ENCODE measurements around the gene ROBO4. TPM values are rescaled to one million over a fixed set of nuclear protein-coding genes. Genes with fewer than 3 reads are reported as not detected.

The ROBO4 gene
- total and polyA plus RNA-seq, 4 donors, result 2.4 to 41.9 (median 11.2) TPM

DNA sequence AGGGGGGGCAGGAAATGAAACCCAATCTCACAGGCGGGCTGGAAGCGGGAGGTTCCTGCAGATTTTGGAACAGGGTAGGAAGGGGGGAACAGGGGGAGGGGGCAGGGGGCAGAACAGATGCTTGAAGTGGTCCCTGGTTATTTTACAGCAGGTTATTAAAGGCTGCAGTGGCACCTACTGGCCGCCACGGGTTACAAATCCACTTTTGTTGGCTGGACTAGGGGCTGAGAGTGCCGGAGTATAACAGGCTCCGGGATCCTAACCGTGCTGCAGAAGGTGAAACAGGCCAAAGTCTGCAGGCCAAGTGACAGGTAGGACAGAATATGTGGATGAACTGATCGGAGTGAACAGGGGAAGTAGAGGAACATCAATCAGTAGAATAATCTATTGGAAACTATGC is 30.0 kb downstream of the ROBO4 start:
- intact Hi-C loops (cut with DNase I), result no loop called here

GRCh38 chr11:124865902-124866851 is 31.5 kb downstream of the ROBO4 start:
- H3K27me3 ChIP-seq (ENCODE audit: control insufficient read depth in 1 of 2, insufficient read depth in 2 of 2, low read length in 1 of 2), result no peaks in the 10 kb centered on the region
- intact Hi-C loops (cut with DNase I), result no loop called here
- H3K9me3 ChIP-seq (ENCODE audit: control insufficient read depth, low read length), result no peaks in the 10 kb centered on the region
- no peak overlapping the region for H3K4me3 ChIP-seq (ENCODE audit: low read length in 2 of 2)
- WGBS, 2 donors, result 1 to 2% methylated on average over 62 of the region's 62 CpGs
- ATAC-seq (ENCODE audit: low FRiP score) (peak; percentile 31), DNase-seq (peak in 1 of 2 donors; percentile 87)
- H3K4me1 ChIP-seq (ENCODE audit: control insufficient read depth in 1 of 2, insufficient read depth in 2 of 2, low read length in 2 of 2), result no peaks in the 10 kb centered on the region
- H3K27ac ChIP-seq (ENCODE audit: low read depth in 1 of 2, low read length in 2 of 2), result no peak overlapping the region
- no peaks in the 10 kb centered on the region for H3K36me3 ChIP-seq (ENCODE audit: control insufficient read depth in 1 of 2, insufficient read depth in 2 of 2, low read length in 1 of 2)

More for the DNA sequence above, 30.0 kb downstream of the ROBO4 start:
- no peak for DNase-seq
- Histone ChIP-seq H3K36me3 (ENCODE audit: control insufficient read depth in 1 of 2, insufficient read depth in 2 of 2, low read length in 1 of 2) (no peaks in the 10 kb centered on the region), H3K27me3 (ENCODE audit: control insufficient read depth in 1 of 2, insufficient read depth in 2 of 2, low read length in 1 of 2) (no peaks in the 10 kb centered on the region), H3K4me1 (ENCODE audit: control insufficient read depth in 1 of 2, insufficient read depth in 2 of 2, low read length in 2 of 2) (no peaks in the 10 kb centered on the region), H3K27ac (ENCODE audit: low read depth in 1 of 2, low read length in 2 of 2) (no peak overlapping the region), H3K4me3 (ENCODE audit: low read length in 2 of 2) (no peak overlapping the region), H3K9me3 (ENCODE audit: control insufficient read depth, low read length) (no peaks in the 10 kb centered on the region)
- ATAC-seq (ENCODE audit: low FRiP score), result peak; percentile 28
- 3 to 4% methylated on average over 8 of the region's 8 CpGs for WGBS, 2 donors

- H3K27ac ChIP-seq (ENCODE audit: low read depth in 1 of 2, low read length in 2 of 2), result no peak within 1 kb of the TSS
- ATAC-seq (ENCODE audit: low FRiP score) (no peak), DNase-seq (no peak)
- intact Hi-C loops (cut with DNase I), result no loop called here
- H3K36me3 ChIP-seq (ENCODE audit: control insufficient read depth in 1 of 2, insufficient read depth in 2 of 2, low read length in 1 of 2), result no peaks in the 10 kb centered on the region
- no peaks in the 10 kb centered on the region for H3K4me1 ChIP-seq (ENCODE audit: control insufficient read depth in 1 of 2, insufficient read depth in 2 of 2, low read length in 2 of 2)
- no peak within 1 kb of the TSS for H3K4me3 ChIP-seq (ENCODE audit: low read length in 2 of 2)
- no peaks in the 10 kb centered on the region for H3K27me3 ChIP-seq (ENCODE audit: control insufficient read depth in 1 of 2, insufficient read depth in 2 of 2, low read length in 1 of 2)
- WGBS, 2 donors, result 1% methylated on average over 53 of the region's 53 CpGs
- H3K9me3 ChIP-seq (ENCODE audit: control insufficient read depth, low read length), result no peaks in the 10 kb centered on the region
Measured at GRCh38 chr11:124865181-124865901, 32.3 kb downstream of the ROBO4 start, which contains the start of gene ROBO3. TSS of gene ROBO3 (plus strand) at chr11:124865432. CDS start at chr11:124865578, 146 bp downstream.

GRCh38 chr11:124864892-124865180 is 32.8 kb downstream of the ROBO4 start:
- no peak overlapping the region for H3K27ac ChIP-seq (ENCODE audit: low read depth in 1 of 2, low read length in 2 of 2)
- no peaks in the 10 kb centered on the region for H3K4me1 ChIP-seq (ENCODE audit: control insufficient read depth in 1 of 2, insufficient read depth in 2 of 2, low read length in 2 of 2)
- H3K9me3 ChIP-seq (ENCODE audit: control insufficient read depth, low read length), result no peaks in the 10 kb centered on the region
- intact Hi-C loops (cut with DNase I), result no loop called here
- no peaks in the 10 kb centered on the region for H3K36me3 ChIP-seq (ENCODE audit: control insufficient read depth in 1 of 2, insufficient read depth in 2 of 2, low read length in 1 of 2)
- H3K4me3 ChIP-seq (ENCODE audit: low read length in 2 of 2), result no peak overlapping the region
- DNase-seq (no peak), ATAC-seq (ENCODE audit: low FRiP score) (no peak)
- no peaks in the 10 kb centered on the region for H3K27me3 ChIP-seq (ENCODE audit: control insufficient read depth in 1 of 2, insufficient read depth in 2 of 2, low read length in 1 of 2)
- WGBS, 2 donors, result 4 to 5% methylated on average over 9 of the region's 9 CpGs

DNA sequence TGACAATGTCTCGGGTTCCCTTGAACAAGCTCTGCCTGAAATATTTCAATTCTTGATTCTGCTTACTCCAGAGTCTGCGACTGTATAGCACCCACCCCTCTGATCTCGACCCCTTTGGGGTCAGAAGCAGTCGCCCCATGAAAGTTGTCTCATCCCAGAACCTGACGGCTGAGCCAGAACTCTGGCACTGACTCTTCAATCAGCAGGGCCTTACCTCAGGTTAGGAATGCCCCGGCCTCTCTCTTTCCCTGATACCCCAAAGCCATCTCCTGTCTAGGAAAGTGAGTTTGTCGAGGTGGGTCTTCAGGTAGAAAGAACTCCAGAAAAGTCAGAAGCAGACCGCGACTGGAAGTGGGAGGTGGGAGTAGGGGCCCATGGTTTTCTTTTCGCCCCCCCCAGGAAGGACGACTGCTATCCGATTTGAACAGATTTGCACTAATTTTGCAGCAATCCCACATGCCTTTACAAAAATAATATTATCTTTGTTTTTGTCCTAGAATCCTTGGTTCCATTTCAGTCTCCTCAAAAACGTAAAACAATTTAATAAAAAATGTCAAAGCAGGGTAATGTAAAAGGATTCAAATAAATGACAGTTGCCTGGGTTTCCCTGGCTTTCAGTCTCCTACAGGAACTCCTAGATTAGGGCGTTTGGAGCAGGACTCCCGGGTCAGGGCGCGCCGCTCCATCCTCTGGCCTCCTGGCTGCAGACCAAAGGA is 33.3 kb downstream of the ROBO4 start:
- no peak overlapping the region for H3K4me3 ChIP-seq (ENCODE audit: low read length in 2 of 2)
- DNase-seq (no peak), ATAC-seq (ENCODE audit: low FRiP score) (no peak)
- intact Hi-C loops (cut with DNase I), result no loop called here
- H3K27ac ChIP-seq (ENCODE audit: low read depth in 1 of 2, low read length in 2 of 2), result no peak overlapping the region
- H3K9me3 ChIP-seq (ENCODE audit: control insufficient read depth, low read length), result no peaks in the 10 kb centered on the region
- no peaks in the 10 kb centered on the region for H3K4me1 ChIP-seq (ENCODE audit: control insufficient read depth in 1 of 2, insufficient read depth in 2 of 2, low read length in 2 of 2)
- WGBS, 2 donors, result 10% methylated on average over 18 of the region's 18 CpGs
- H3K27me3 ChIP-seq (ENCODE audit: control insufficient read depth in 1 of 2, insufficient read depth in 2 of 2, low read length in 1 of 2), result no peaks in the 10 kb centered on the region
- H3K36me3 ChIP-seq (ENCODE audit: control insufficient read depth in 1 of 2, insufficient read depth in 2 of 2, low read length in 1 of 2), result no peaks in the 10 kb centered on the region

GRCh38 chr11:124863826-124864165 is 33.9 kb downstream of the ROBO4 start:
- Histone ChIP-seq H3K36me3 (ENCODE audit: control insufficient read depth in 1 of 2, insufficient read depth in 2 of 2, low read length in 1 of 2) (no peaks in the 10 kb centered on the region), H3K9me3 (ENCODE audit: control insufficient read depth, low read length) (no peaks in the 10 kb centered on the region), H3K27me3 (ENCODE audit: control insufficient read depth in 1 of 2, insufficient read depth in 2 of 2, low read length in 1 of 2) (no peaks in the 10 kb centered on the region), H3K27ac (ENCODE audit: low read depth in 1 of 2, low read length in 2 of 2) (no peak overlapping the region), H3K4me1 (ENCODE audit: control insufficient read depth in 1 of 2, insufficient read depth in 2 of 2, low read length in 2 of 2) (no peaks in the 10 kb centered on the region), H3K4me3 (ENCODE audit: low read length in 2 of 2) (no peak overlapping the region)
- DNase-seq, result no peak
- WGBS, 2 donors, result 3 to 5% methylated on average over 8 to 9 of the region's 9 CpGs
- no peak for ATAC-seq (ENCODE audit: low FRiP score)
- intact Hi-C loops (cut with DNase I), result no loop called here

GRCh38 chr11:124863137-124863825 is 34.4 kb downstream of the ROBO4 start:
- intact Hi-C loops (cut with DNase I), result no loop called here
- peak; percentile 70 for ATAC-seq (ENCODE audit: low FRiP score)
- Histone ChIP-seq H3K36me3 (ENCODE audit: control insufficient read depth in 1 of 2, insufficient read depth in 2 of 2, low read length in 1 of 2) (no peaks in the 10 kb centered on the region), H3K27ac (ENCODE audit: low read depth in 1 of 2, low read length in 2 of 2) (no peak overlapping the region), H3K4me1 (ENCODE audit: control insufficient read depth in 1 of 2, insufficient read depth in 2 of 2, low read length in 2 of 2) (no peaks in the 10 kb centered on the region), H3K4me3 (ENCODE audit: low read length in 2 of 2) (peak overlapping the region in 1 of 2 donors; percentile 33), H3K27me3 (ENCODE audit: control insufficient read depth in 1 of 2, insufficient read depth in 2 of 2, low read length in 1 of 2) (no peaks in the 10 kb centered on the region), H3K9me3 (ENCODE audit: control insufficient read depth, low read length) (no peaks in the 10 kb centered on the region)
- DNase-seq, result no peak
- WGBS, 2 donors, result 1% methylated on average over 31 of the region's 31 CpGs

DNA sequence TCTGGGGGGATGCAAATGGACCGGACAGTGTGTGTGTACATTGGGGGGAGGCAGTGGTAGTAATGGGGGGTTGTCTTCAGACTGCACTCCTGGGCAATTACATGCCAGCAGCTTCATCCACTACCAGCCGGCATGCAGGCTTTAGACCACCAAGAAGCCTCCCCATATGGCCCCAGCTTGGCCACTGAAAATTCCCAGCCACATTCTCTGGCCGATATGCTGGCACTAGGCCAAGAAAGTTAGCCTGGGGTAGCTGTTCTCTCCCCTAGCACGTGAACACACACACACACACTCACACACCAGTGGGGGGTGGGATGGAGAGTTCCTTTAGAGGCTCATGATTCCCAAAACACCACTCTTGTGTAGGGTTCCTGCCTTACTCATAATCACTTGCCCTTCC is 36.0 kb downstream of the ROBO4 start:
- Histone ChIP-seq H3K4me1 (ENCODE audit: control insufficient read depth in 1 of 2, insufficient read depth in 2 of 2, low read length in 2 of 2) (no peaks in the 10 kb centered on the region), H3K27ac (ENCODE audit: low read depth in 1 of 2, low read length in 2 of 2) (no peak overlapping the region), H3K27me3 (ENCODE audit: control insufficient read depth in 1 of 2, insufficient read depth in 2 of 2, low read length in 1 of 2) (no peaks in the 10 kb centered on the region), H3K9me3 (ENCODE audit: control insufficient read depth, low read length) (no peaks in the 10 kb centered on the region), H3K4me3 (ENCODE audit: low read length in 2 of 2) (no peak overlapping the region), H3K36me3 (ENCODE audit: control insufficient read depth in 1 of 2, insufficient read depth in 2 of 2, low read length in 1 of 2) (no peaks in the 10 kb centered on the region)
- WGBS, 2 donors, result 24 to 28% methylated on average over 4 of the region's 4 CpGs
- intact Hi-C loops (cut with DNase I), result no loop called here
- DNase-seq (no peak), ATAC-seq (ENCODE audit: low FRiP score) (no peak)
